Stomach (tissue), 4 donors: ENCODE results near the gene PALM2AKAP2.

ENCODE experiments used
- EP300 ChIP-seq: sonication (generic); formaldehyde crosslinking; IDR thresholded peaks from one replicate; pipeline ENCODE4 v1.6.1; 2017; ENCODE audit warnings: antibody characterized with exemption
- POLR2A ChIP-seq, 4 donors: fragments of 450-650 bp; IDR thresholded peaks; one replicate each; pipeline ENCODE4 v1.6.1; 2016; ENCODE audit warnings: antibody characterized with exemption in 4 of 4, control low read depth in 2 of 4, mild to moderate bottlenecking in 1 of 4, moderate library complexity in 1 of 4
- POLR2AphosphoS5 ChIP-seq, 3 donors: sonication (generic); formaldehyde crosslinking; IDR thresholded peaks; one replicate each; pipeline ENCODE4 v1.6.1; 2016; ENCODE audit warnings: antibody characterized with exemption in 3 of 3
- TF ChIP-seq, protein P1 (sequence below), 7 experiments: fragments of 450-650 bp in 4 of 7; fragments of 200-600 bp in 3 of 7; sonication (generic) in 3 of 7; IDR thresholded peaks; one replicate each; pipeline ENCODE4 v1.5.1; 2016 to 2019; ENCODE audit warnings: antibody characterized with exemption in 7 of 7, control low read depth in 2 of 7, mild to moderate bottlenecking in 1 of 7

DNA sequence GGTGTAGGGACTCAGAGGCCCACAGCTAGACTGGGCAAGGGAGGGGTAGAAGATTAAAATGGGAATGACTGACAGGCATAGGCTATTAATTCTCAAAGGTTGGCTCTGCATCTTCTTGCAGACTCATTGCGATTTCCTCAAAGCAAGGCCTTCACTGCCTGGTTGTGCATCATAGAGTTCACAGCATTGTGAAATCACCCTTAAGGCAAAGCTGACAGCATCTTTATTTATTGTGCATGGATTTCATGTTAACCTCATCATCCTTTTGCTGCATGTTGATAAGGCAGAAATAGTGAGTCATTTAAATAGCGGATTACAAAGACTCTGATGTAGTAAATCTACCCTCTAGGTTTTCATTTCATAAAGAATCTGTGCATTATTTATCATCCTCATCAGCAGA, 13.6 kb upstream of the PALM2AKAP2 start:
- TF ChIP-seq, protein P1, sequence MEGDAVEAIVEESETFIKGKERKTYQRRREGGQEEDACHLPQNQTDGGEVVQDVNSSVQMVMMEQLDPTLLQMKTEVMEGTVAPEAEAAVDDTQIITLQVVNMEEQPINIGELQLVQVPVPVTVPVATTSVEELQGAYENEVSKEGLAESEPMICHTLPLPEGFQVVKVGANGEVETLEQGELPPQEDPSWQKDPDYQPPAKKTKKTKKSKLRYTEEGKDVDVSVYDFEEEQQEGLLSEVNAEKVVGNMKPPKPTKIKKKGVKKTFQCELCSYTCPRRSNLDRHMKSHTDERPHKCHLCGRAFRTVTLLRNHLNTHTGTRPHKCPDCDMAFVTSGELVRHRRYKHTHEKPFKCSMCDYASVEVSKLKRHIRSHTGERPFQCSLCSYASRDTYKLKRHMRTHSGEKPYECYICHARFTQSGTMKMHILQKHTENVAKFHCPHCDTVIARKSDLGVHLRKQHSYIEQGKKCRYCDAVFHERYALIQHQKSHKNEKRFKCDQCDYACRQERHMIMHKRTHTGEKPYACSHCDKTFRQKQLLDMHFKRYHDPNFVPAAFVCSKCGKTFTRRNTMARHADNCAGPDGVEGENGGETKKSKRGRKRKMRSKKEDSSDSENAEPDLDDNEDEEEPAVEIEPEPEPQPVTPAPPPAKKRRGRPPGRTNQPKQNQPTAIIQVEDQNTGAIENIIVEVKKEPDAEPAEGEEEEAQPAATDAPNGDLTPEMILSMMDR (IDR thresholded peaks at IDR 0.05), result no peak
- no peak for TF ChIP-seq EP300
- TF ChIP-seq POLR2A (IDR thresholded peaks at IDR 0.05), result no peak
- TF ChIP-seq POLR2AphosphoS5 (IDR thresholded peaks at IDR 0.05), result peak in 1 of 3 donors; percentile 8
